ENCODE results near the gene CLC. TPM values are rescaled to one million over a fixed set of nuclear protein-coding genes. Genes with fewer than 3 reads are reported as not detected.

The CLC gene
- total RNA-seq, 1 donor from 2014 or later: not detected

DNA sequence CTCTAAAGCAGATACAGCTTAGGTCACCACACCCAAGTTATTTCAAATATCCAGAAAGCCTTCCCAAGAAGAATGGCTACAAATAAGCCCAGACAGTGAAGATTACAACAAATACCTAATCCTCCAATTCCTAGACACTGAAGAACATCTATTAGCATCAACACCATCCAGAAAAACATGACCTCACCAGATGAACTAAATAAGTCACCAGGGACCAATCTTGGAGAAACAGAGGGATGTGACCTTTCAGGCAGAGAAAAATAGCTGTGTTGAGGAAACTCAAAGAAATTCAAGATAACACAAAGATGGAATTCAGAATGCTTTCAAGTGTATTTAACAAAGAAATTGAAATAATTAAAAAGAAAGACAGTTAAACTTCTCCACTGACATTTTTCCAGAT, 15.0 kb upstream of the CLC start:
- Mint-ChIP-seq H3K4me3 (no peak overlapping the region), H3K27me3 (ENCODE audit: low read depth) (peaks cover 47% of the 10 kb centered on the region), H3K4me1 (no peaks in the 10 kb centered on the region), H3K27ac (ENCODE audit: unreplicated experiment) (no peak overlapping the region), H3K36me3 (ENCODE audit: low read depth) (no peaks in the 10 kb centered on the region), H3K9me3 (no peaks in the 10 kb centered on the region)
- TF ChIP-seq, protein P1, sequence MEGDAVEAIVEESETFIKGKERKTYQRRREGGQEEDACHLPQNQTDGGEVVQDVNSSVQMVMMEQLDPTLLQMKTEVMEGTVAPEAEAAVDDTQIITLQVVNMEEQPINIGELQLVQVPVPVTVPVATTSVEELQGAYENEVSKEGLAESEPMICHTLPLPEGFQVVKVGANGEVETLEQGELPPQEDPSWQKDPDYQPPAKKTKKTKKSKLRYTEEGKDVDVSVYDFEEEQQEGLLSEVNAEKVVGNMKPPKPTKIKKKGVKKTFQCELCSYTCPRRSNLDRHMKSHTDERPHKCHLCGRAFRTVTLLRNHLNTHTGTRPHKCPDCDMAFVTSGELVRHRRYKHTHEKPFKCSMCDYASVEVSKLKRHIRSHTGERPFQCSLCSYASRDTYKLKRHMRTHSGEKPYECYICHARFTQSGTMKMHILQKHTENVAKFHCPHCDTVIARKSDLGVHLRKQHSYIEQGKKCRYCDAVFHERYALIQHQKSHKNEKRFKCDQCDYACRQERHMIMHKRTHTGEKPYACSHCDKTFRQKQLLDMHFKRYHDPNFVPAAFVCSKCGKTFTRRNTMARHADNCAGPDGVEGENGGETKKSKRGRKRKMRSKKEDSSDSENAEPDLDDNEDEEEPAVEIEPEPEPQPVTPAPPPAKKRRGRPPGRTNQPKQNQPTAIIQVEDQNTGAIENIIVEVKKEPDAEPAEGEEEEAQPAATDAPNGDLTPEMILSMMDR (conservative IDR thresholded peaks at IDR 0.05): no peak
- DNase-seq (ENCODE audit: low read depth, low spot score): no peak

DNA sequence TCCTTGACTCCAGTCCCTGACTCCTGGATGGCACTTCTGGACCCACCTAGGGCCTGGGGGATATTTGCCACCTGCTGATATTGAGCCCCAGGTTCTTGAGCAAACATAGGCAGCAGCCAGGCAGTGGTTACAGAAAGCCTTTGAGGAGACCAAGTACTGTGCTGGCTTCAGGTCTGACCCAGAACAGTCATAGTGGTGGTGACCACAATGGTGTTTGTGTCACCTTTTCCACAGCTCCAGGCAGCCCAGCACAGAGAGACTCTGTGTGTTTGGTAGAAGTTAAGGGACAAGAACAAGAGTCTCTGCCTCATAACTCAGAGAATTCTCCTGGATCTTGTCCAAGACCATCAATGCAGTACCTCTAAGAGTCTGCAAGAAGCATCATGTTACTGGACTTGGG, 14.6 kb upstream of the CLC start:
- no peak for DNase-seq (ENCODE audit: low read depth, low spot score)
- Mint-ChIP-seq H3K27ac (ENCODE audit: unreplicated experiment) (no peak overlapping the region), H3K9me3 (no peaks in the 10 kb centered on the region), H3K27me3 (ENCODE audit: low read depth) (peaks cover 51% of the 10 kb centered on the region), H3K4me3 (no peak overlapping the region), H3K36me3 (ENCODE audit: low read depth) (no peaks in the 10 kb centered on the region), H3K4me1 (no peaks in the 10 kb centered on the region)
- TF ChIP-seq, protein P1 (conservative IDR thresholded peaks at IDR 0.05): no peak

DNA sequence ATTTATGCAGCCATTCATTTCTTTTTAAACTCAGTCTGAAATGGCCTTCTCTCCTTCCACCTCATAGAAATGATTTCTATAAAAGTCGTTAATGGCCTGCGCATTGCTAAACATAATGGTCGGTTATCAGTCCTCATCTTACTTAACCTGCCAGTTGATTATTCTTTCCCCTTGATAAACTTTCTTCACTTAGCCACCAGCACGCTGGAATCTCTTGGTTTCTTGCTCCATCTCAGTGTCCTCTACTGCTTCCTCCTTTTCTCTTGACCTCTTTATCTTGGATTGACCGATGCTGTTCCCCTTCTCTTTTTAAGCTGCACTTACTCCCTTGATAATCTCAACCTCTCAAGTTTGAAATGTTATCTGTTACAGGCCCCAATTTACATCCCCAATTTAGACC, 12.2 kb upstream of the CLC start:
- Mint-ChIP-seq H3K27ac (ENCODE audit: unreplicated experiment) (no peak overlapping the region), H3K4me1 (no peaks in the 10 kb centered on the region), H3K27me3 (ENCODE audit: low read depth) (peaks cover 71% of the 10 kb centered on the region), H3K36me3 (ENCODE audit: low read depth) (no peaks in the 10 kb centered on the region), H3K4me3 (no peak overlapping the region), H3K9me3 (no peaks in the 10 kb centered on the region)
- no peak for DNase-seq (ENCODE audit: low read depth, low spot score)
- TF ChIP-seq, protein P1 (conservative IDR thresholded peaks at IDR 0.05): no peak

DNA sequence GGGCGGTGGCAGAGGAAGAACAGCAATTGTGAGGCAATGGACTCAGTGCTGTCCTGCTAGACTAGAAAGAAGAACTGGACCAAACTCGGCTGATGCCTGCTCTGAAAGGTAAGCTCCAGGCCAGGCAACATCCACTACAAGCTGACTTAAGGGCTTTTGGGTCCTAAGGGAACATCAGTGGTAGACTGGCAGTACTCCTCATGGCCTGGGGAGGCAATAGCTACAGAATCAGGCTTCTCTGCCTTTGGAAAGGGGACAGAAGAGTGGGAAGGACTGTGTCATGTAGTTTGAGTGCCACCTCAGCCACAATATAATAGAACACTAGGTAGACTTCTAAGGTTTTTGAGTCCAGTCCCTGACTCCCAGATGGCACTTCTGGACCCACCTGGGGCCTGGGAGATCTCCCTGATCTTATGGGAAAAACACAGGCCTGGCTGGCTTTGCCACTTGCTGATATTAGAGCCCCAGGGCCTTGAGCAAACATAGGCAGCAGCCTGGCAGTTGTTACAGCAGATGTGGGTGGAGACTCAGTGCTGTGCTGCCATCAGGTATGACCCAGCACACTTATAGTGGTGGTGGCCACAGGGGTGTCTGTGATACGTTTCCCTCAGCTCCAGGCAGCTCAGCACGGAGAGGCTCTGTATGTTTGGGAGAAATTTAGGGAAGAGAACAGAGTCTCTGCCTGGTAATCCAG, 9.2 kb upstream of the CLC start:
- Mint-ChIP-seq H3K27ac (ENCODE audit: unreplicated experiment) (no peak overlapping the region), H3K27me3 (ENCODE audit: low read depth) (peaks cover 84% of the 10 kb centered on the region), H3K9me3 (no peaks in the 10 kb centered on the region), H3K4me3 (no peak overlapping the region), H3K4me1 (no peaks in the 10 kb centered on the region), H3K36me3 (ENCODE audit: low read depth) (no peaks in the 10 kb centered on the region)
- TF ChIP-seq, protein P1 (conservative IDR thresholded peaks at IDR 0.05): no peak
- no peak for DNase-seq (ENCODE audit: low read depth, low spot score)

DNA sequence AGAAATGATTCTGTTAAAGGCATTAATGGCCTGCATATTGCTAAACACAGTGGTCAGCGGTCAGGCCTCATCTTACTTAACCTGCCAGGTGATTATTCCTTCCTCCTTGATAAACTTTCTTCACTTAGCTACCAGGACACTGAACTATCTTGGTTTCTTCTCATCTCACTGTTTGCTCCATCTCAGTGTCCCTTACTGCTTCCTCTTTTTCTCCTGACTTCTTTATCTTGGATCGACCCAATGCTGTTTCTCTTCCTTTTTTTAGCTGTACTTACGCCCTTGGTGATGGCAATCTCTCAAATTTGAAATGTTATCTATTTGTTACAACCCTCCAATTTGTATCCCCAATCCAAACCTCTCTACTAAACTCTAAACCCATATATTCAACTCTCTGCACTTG, 7.8 kb upstream of the CLC start:
- Mint-ChIP-seq H3K27ac (ENCODE audit: unreplicated experiment) (no peak overlapping the region), H3K9me3 (no peaks in the 10 kb centered on the region), H3K4me3 (no peak overlapping the region), H3K4me1 (no peaks in the 10 kb centered on the region), H3K36me3 (ENCODE audit: low read depth) (no peaks in the 10 kb centered on the region), H3K27me3 (ENCODE audit: low read depth) (peaks cover 83% of the 10 kb centered on the region)
- no peak for DNase-seq (ENCODE audit: low read depth, low spot score)
- TF ChIP-seq, protein P1 (conservative IDR thresholded peaks at IDR 0.05): no peak

Data from neural crest cell (in vitro differentiated cells).